Suppressor macrophage treated with lipopolysaccharide for 1 hour (primary cell): ENCODE results near the gene UBALD1.

ENCODE experiments used
- DNase-seq, 3 donors: peaks; one replicate each; pipeline ENCODE4 v3.0.0-alpha.2; 2020 to 2022

Gene UBALD1

GRCh38 chr16:4614571-4615383, at the start of gene UBALD1:
TSS of gene UBALD1 (minus strand) at chr16:4614888. CDS start at chr16:4614797, 91 bp downstream.
- DNase-seq = peak; percentile 93 to 96 (median 96)

- DNase-seq = peak; percentile 94 to 96 (median 95)
Observed at GRCh38 chr16:4663777-4664465, 49.2 kb upstream of the UBALD1 start.

DNA sequence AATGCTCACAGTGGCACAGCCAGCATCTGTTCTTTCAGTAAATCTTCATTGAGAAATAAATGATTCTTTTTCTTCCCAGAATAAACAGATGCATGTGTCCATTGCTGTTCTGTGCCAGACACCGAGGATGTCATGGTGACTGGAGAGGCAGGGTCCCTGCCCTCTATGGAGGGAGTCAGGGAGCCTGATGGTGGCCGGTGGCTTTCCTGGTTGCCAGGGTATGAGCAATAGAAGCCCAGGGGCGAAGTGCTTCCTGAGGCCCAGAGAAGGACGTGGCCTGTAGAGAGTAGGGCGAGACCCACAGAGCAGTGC, 48.7 kb upstream of the UBALD1 start:
- DNase-seq = no peak

DNA sequence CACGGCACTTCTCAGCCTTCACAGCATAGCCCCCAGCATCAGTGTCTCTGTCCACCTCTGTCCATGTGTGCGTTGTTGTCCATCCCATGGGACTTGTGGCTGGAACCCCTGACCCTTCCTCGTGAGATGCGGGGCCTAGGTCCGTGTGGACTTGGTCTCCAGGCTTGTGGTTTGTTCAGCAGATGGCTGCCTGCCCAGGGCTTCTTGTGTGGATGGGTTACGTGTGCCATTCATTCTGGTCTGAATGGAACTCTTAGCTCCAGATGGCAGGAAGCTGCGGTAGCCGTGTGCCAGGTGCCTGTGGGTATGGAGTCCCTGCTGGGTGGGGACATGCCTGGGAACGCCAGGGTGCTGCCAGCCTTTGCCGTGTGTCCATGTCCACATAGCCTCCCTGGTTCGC, 47.0 kb upstream of the UBALD1 start:
- no peak for DNase-seq

DNA sequence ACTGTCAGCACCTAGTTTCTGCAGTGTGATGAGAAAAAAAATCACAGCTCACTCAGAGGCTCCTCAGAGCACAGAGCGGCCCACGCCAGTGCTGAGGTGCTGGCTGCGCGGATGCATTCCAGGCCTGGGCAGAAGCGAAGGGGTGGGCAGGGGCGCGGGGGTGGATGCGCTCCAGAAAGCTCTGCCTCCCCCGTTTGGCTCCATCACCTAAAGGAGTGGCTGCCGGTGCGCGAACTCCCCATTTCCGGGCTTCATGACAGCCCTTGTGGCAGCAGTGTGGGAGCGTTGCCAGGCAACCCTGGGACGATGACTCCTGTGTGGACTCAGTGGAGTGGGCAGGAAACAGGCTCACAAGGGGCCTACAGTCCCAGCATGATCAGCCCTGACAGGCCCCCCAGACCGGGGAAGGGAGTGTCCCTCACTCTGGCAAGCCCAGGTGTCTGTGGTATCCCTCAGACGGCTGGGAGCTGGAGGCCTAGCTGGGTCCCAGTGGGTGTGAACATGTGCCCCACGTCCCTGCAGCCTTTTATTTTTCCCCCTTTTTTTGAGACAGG, 45.8 kb upstream of the UBALD1 start:
- DNase-seq = peak; percentile 76 to 81 (median 80)

DNA sequence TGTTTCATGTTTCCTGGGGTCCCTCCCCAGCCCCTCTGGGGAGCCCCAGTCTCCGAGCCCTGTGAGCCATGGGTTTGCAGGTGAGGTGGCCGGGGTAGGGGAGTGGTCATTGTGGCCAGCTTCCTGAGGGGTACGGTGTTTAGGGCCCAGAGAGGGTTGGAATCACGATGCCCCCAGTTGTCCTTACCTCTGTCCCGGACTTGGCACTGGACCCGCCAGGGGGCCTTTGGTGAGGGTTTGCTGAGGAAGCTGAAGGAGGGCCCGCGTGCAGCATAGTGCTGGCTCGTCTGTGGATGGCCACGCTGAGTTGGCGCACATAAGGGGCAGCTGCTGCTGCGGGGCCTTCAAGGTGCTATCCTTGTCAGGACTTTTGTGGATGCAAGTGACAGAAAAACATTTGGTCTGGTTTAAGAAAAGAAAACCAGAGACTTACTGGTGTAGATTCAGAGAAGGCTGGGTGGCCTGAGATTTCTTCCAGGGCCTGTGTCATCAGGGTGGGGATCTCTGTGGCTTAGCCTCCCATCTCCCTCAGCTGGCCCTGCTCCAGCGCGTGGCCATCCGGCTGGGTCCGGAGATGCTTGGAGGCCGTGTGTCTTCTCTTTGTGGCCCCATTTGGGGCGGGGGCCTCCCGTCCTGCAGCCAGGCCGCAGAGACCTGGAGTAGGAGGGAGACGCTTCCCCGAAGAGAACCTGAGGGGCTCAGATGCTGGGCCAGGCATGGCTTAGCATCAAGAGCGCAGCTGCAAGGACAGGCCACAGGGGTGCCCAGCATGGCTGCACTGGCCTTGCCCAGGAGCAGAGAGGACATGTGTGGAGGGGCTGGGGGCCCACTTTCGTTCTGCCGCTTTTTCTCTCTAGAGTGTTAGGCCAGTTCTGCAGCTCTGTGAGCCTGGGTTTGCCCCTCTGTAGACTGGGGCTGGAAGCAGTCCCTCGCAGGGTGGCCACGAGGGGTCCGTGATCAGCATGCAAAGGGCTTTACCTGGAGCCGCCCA, 45.0 kb upstream of the UBALD1 start:
- no peak for DNase-seq

DNA sequence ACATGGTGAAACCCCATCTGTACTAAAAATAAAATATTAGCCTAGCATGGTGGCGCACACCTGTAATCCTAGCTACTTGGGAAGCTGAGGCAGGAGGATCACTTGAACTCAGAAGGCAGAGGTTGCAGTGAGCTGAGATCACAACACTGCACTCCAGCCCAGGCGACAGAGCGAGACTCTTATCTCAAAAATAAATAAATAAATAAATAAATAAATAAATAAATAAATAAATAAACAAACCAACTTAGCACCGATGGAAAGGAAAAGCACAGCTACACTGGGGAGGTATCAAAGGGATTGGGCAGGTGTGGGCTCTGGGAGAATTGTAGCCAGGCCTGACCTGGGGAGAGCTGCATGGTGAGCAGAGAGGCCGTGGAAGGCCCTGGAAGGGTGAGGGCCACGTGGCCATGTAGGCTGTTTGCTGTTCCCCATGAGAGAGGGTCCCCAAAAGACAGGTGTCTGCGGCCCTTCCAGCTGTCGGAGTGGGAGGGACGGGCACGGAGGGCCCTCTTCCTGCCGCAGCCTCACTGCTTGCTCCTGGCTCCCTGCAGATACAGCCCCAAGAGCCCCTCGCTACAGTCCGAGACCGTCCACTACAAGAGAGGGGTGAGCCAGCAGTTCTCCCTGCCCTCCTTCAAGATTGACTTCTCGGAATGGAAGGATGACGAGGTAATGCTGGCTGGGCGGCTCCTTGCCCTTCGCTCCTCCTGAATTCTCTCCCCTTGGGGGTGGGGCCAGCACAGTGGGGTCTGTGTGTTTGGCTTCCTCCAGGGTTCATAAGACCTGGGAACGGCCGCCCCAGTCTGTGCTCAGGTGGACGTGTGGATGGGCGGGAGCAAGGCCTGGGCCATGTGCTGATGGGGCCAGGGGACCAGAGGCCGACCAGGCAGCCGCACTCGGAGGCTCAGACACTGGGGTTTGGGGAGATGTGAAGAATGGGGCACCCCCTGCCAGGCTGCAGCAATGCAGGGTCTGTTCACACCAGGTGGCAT, 42.3 kb upstream of the UBALD1 start:
- no peak for DNase-seq

GRCh38 chr16:4656221-4656620, 41.5 kb upstream of the UBALD1 start:
- no peak for DNase-seq

- DNase-seq = no peak
Observed at GRCh38 chr16:4655801-4656200, 41.1 kb upstream of the UBALD1 start.

DNA sequence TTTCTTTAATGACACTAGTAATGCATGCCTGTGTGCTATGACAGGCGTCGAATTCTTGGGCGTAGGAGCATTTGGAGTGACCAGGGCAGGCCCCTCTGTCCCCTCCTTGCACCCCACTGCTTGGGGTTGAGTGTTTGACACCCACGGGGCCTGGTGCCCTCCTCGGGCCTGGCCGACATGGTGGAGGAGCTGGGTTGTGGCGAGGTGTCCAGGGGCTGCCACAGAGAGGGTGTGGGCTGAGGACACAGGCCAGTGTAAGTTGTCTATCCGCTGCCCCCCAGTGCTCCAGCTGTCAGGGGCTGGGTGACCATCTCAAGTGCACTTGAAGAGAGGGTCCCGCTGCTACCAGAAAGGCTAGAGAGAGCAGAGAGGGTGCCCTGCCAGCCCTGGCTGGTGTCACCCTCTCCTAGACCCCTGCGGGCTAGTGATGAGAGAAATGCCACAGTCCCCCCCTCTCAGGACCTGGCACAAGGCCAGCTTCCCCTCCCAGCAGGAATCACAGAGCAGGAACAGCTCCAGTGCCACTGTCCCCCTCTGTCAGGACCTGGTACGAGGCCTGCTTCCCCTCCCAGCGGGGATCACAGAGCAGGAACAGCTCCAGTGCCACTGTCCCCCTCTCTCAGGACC, 40.4 kb upstream of the UBALD1 start:
- no peak for DNase-seq

DNA sequence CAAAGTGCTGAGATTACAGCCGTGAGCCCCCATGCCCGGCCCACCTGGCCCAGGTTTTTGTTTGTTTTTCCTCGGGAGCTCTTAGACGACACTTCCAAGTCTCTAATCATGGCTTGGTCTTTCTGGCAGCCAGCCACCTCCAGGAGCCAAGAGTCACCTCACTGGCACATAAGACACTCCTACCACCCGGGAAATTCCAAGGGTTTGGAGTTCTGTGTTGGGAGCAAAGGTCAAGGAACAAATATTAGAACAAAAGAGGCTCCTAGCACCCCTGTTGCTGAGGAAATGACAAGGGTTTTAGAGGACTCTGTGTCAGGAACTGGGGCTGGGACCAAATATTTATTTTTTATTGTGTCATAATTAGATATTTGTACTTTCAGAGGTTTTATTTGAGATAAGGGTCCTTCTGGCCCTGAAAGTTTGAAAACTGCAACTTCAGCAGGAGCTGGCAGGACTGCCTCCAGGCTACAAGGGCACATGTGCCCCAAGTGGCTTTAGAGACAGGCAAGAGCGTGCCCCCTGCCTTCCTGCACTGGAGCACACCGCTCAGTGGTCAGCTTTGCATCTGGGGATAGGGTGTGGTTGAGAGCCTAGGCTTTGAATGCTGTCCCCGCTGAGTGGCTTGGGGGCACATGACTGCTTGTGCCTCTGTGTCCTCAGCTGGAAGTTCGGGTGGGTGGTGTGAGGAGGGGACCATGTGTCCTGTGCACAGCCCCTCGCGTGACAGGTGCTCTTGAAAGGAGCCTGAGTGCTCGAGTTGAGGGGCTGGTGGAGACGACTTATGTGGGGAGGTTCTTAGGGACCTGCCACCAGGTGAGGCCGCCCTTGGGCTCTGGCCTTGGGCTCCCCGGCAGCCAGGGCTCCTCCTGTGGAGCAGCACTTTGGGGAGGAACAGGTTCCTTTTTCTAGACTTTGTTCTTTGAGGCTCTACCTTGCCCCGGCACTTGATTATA, 39.6 kb upstream of the UBALD1 start:
- DNase-seq = no peak

GRCh38 chr16:4652561-4652960, 37.9 kb upstream of the UBALD1 start:
- no peak for DNase-seq

DNA sequence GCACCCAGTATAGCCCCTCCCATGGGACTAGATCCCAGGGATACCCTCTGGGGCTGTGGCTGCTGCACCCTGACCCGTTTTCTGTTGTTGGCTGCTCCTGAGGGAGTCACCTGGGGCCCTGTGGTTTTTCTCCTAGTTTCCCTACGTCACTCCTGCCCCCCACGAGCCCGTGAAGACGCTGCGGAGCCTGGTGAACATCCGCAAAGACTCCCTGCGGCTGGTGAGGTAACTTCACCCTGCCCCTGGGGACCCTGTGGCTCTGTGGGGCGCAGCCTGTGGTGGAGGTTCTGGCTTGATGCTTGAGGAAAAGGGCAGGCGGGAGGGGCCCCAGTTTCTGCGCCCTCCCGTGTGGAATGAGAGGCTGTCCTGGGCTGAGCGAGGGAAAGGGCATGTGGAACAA, 37.1 kb upstream of the UBALD1 start:
- DNase-seq = no peak

DNA sequence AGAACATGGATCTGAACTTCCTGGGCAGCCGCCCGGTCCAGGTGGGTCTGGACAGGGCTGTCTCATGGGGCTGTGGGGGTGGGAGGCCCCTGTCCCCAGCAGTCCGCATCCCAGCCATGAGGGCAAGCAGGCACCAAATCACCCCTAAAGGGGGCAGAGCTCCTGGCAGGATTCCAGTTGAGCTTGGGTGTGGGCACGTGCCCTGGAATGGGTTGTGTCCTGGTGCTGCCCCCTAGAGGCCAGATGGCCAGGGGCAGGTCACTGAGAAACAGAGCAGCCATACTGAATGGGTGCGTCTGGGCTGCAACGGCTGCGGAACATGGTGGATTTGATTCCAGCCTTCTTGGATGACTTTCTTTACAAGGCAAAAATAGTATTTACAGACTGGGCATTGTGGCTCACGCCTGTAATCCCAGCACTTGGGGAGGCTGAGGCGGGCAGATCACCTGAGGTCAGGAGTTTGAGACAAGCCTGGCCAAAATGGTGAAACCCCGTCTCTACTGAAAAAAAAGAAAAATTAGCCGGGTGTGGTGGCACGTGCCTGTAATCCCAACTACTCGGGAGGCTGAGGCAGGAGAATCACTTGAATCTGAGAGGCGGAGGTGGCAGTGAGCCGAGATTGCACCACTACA, 35.9 kb upstream of the UBALD1 start:
- DNase-seq = peak; percentile 84 to 92 (median 86)

GRCh38 chr16:4649744-4650442, 35.2 kb upstream of the UBALD1 start:
- DNase-seq = no peak

GRCh38 chr16:4648917-4649316, 34.2 kb upstream of the UBALD1 start:
- DNase-seq = no peak

DNA sequence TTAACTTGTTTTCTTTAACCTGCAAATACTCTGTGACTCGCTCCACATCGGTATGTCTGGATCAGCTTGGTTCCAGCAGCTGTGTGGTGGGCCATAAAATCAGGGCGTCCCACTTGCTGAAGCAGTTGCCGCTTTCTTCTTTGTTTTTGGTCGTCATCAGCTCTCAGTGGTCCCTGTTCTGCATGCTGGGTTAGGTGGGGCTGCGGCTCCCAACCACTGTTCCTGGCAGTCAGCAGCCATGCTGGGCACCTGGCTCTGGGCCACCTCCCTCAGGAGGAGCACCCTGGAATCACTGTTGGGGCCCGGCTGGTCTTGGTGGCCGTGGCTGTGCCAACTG, 32.9 kb upstream of the UBALD1 start:
- DNase-seq = no peak

- DNase-seq = no peak
Observed at GRCh38 chr16:4646773-4647643, 32.3 kb upstream of the UBALD1 start.
